A549 (cell line): ENCODE results near the gene FBXL20.

Experiments used
- CBX2 ChIP-seq: fragments of 200-600 bp; sonication (generic); IDR thresholded peaks from 2 replicates; pipeline ENCODE4 v1.6.1; 2016; ENCODE audit warnings: low read depth, mild to moderate bottlenecking, borderline replicate concordance
- CHD4 ChIP-seq: fragments of 200-600 bp; sonication (generic); IDR thresholded peaks from 2 replicates; pipeline ENCODE4 v1.6.1; 2016; ENCODE audit warnings: antibody characterized with exemption, mild to moderate bottlenecking, borderline replicate concordance
- CTCF ChIP-seq: fragments of >200 bp; sonication (Bioruptor Twin); formaldehyde crosslinking; IDR thresholded peaks from 3 replicates; pipeline ENCODE4 v1.5.1; 2016
- FOXS1 ChIP-seq: fragments of 250-450 bp; sonication (Bioruptor Pico); IDR thresholded peaks from 2 replicates; pipeline ENCODE4 v1.5.0; 2020; ENCODE audit warnings: mild to moderate bottlenecking, moderate library complexity
- HMGXB4 ChIP-seq: fragments of 250-450 bp; sonication (Bioruptor Pico); IDR thresholded peaks from 2 replicates; pipeline ENCODE4 v1.5.0; 2021; ENCODE audit warnings: mild to moderate bottlenecking, moderate library complexity, borderline replicate concordance
- NPAS2 ChIP-seq: fragments of 250-450 bp; sonication (Bioruptor Pico); IDR thresholded peaks from 2 replicates; pipeline ENCODE4 v1.8.0; 2022; ENCODE audit warnings: mild to moderate bottlenecking, moderate library complexity, borderline replicate concordance
- POLR2A ChIP-seq: IDR thresholded peaks from 2 replicates; pipeline ENCODE4 v1.6.1; 2012; ENCODE audit warnings: mild to moderate bottlenecking, low read length
- RAD21 ChIP-seq, 2 experiments: fragments of >200 bp in 1 of 2; sonication (Bioruptor Twin) in 1 of 2; formaldehyde crosslinking in 1 of 2; IDR thresholded peaks in 1 of 2; conservative IDR thresholded peaks in 1 of 2; 2 replicates in 1 of 2; 3 replicates in 1 of 2; pipeline ENCODE4 v1.6.1; 2012 to 2018; ENCODE audit warnings: inconsistent platforms in 1 of 2
- RFX5 ChIP-seq: fragments of 450-650 bp; IDR thresholded peaks from 2 replicates; pipeline ENCODE4 v1.7.1; 2014; ENCODE audit warnings: antibody characterized with exemption, mild to moderate bottlenecking, moderate library complexity
- SMC3 ChIP-seq: fragments of >200 bp; sonication (Bioruptor Twin); formaldehyde crosslinking; IDR thresholded peaks from 3 replicates; pipeline ENCODE4 v1.6.1; 2018; ENCODE audit warnings: inconsistent platforms
- TFCP2L1 ChIP-seq: fragments of 250-450 bp; sonication (Bioruptor Pico); IDR thresholded peaks from 2 replicates; pipeline ENCODE4 v1.5.0; 2021; ENCODE audit warnings: mild to moderate bottlenecking
- ZFP36 ChIP-seq: fragments of 450-650 bp; IDR thresholded peaks from 2 replicates; pipeline ENCODE4 v1.6.1; 2014; ENCODE audit warnings: borderline replicate concordance; ENCODE audit not compliant: partially characterized antibody
- ZSCAN20 ChIP-seq: fragments of 250-450 bp; sonication (Bioruptor Pico); IDR thresholded peaks from 2 replicates; pipeline ENCODE4 v1.8.0; 2022; ENCODE audit warnings: mild to moderate bottlenecking, moderate library complexity

- TF ChIP-seq FOXS1 (CRISPR knock-in tag) (no peak), ZSCAN20 (CRISPR knock-in tag) (no peak), CBX2 (no peak), CTCF (no peak), POLR2A (no peak), NPAS2 (CRISPR knock-in tag) (no peak), ZFP36 (no peak), TFCP2L1 (CRISPR knock-in tag) (no peak), RAD21 (conservative IDR thresholded peaks at IDR 0.05 in 1 of 2, IDR thresholded peaks at IDR 0.05 in 1 of 2) (no peak), HMGXB4 (CRISPR knock-in tag) (no peak), RFX5 (no peak), CHD4 (no peak), SMC3 (no peak)
Measured at GRCh38 chr17:39357986-39358385, 43.4 kb downstream of the FBXL20 start.
